Esophagus (tissue), 2 donors: ENCODE results near the gene RNPEP. TPM values are rescaled to one million over a fixed set of nuclear protein-coding genes. Genes with fewer than 3 reads are reported as not detected.
"Not testable (repeated sequence)": the region's sequence is repeated elsewhere in the genome, so short reads cannot be mapped to it uniquely, and the experiment has no call there.

Source experiments
- H3K27ac ChIP-seq, 2 donors: one replicate each; pipeline ENCODE4 v1.5.1; 2013; ENCODE audit warnings: low read depth in 2 of 2, mild to moderate bottlenecking in 2 of 2, inconsistent platforms in 1 of 2, low read length in 1 of 2, moderate library complexity in 1 of 2
- H3K27me3 ChIP-seq, 2 donors: one replicate each; pipeline ENCODE4 v1.6.1; 2013; ENCODE audit warnings: low read length in 2 of 2, control low read depth in 1 of 2, mild to moderate bottlenecking in 1 of 2; ENCODE audit not compliant: insufficient read depth in 2 of 2, control insufficient read depth in 1 of 2
- H3K36me3 ChIP-seq, 2 donors: one replicate each; pipeline ENCODE4 v1.6.1; 2013; ENCODE audit warnings: low read length in 1 of 2; ENCODE audit not compliant: control insufficient read depth in 2 of 2, insufficient read depth in 2 of 2
- H3K4me1 ChIP-seq, 2 donors: one replicate each; pipeline ENCODE4 v1.6.1; 2013; ENCODE audit warnings: low read length in 1 of 2; ENCODE audit not compliant: control insufficient read depth in 2 of 2, insufficient read depth in 2 of 2
- H3K4me3 ChIP-seq, 2 donors: one replicate each; pipeline ENCODE4 v1.5.1; 2013; ENCODE audit warnings: low read length in 2 of 2, mild to moderate bottlenecking in 2 of 2, low read depth in 1 of 2, moderate library complexity in 1 of 2
- H3K9me3 ChIP-seq, 2 donors: one replicate each; pipeline ENCODE4 v1.6.1; 2013; ENCODE audit warnings: mild to moderate bottlenecking in 2 of 2, low read depth in 1 of 2, low read length in 1 of 2, moderate library complexity in 1 of 2; ENCODE audit not compliant: control insufficient read depth in 2 of 2, insufficient read depth in 1 of 2
- WGBS, 2 donors: extraction: QIAGEN DNeasy Blood & Tissue Kit; methylation state at CpG; one replicate each; pipeline ENCODE4 v1.1.7; 2013; 5-methylcytosine and 5-hydroxymethylcytosine counted together
- polyA plus RNA-seq, 2 donors: library from polyadenylated mRNA; stranded (reverse); fragments of 200-250 nt; gene quantifications; one replicate each; pipeline ENCODE4 v1.2.3, GENCODE V29; 2013
- donor health status: healthy with polysubstance abuse.
- donor health status: Bipolar disorder and iron deficiency.

The RNPEP gene
- polyA plus RNA-seq, 2 donors, result 45.3 to 52.3 TPM

- no peaks in the 10 kb centered on the region for H3K27me3 ChIP-seq
- peak overlapping the region; percentile 49 to 53 for H3K27ac ChIP-seq
- 81 to 89% methylated on average over 6 of the region's 6 CpGs for WGBS, 2 donors
- H3K9me3 ChIP-seq, result no peaks in the 10 kb centered on the region
- H3K4me3 ChIP-seq, result peak overlapping the region; percentile 65 to 76
- H3K36me3 ChIP-seq, result peaks cover 8 to 37% of the 10 kb centered on the region in 2 donors
- peaks cover 4 to 21% of the 10 kb centered on the region in 2 donors for H3K4me1 ChIP-seq
These were observed 31.6 kb downstream of the RNPEP start for GRCh38 chr1:202014060-202014459.

DNA sequence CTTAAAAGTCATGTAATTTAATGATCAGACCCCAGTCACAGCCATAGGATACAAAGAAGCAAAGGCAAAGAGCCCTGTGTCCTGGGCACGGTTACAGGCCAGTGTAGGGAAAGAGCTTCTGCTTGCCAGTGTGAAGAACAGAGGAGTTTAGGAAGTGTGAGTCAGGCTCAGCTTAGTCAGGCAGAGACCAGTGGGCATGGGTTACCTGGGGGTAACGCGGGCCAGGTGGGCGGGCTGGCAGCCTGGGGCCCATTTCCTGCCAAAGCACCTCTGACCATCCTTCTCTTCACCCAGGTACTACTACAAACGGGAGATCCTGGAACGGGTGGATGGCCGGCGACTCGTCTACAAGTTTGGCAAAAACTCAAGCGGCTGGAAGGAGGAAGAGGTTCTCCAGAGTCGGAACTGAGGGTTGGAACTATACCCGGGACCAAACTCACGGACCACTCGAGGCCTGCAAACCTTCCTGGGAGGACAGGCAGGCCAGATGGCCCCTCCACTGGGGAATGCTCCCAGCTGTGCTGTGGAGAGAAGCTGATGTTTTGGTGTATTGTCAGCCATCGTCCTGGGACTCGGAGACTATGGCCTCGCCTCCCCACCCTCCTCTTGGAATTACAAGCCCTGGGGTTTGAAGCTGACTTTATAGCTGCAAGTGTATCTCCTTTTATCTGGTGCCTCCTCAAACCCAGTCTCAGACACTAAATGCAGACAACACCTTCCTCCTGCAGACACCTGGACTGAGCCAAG lies 32.6 kb downstream of the RNPEP start:
- WGBS, 2 donors, result 59 to 62% methylated on average over 17 of the region's 17 CpGs
- peak overlapping the region; percentile 68 to 70 for H3K27ac ChIP-seq
- peak overlapping the region; percentile 19 to 37 for H3K4me3 ChIP-seq
- H3K9me3 ChIP-seq, result no peaks in the 10 kb centered on the region
- no peaks in the 10 kb centered on the region for H3K27me3 ChIP-seq
- peaks cover 4 to 20% of the 10 kb centered on the region in 2 donors for H3K4me1 ChIP-seq
- H3K36me3 ChIP-seq, result peaks cover 8 to 37% of the 10 kb centered on the region in 2 donors

DNA sequence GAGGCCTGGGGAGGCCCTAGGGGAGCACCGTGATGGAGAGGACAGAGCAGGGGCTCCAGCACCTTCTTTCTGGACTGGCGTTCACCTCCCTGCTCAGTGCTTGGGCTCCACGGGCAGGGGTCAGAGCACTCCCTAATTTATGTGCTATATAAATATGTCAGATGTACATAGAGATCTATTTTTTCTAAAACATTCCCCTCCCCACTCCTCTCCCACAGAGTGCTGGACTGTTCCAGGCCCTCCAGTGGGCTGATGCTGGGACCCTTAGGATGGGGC lies 33.2 kb downstream of the RNPEP start:
- peak overlapping the region; percentile 18 to 37 for H3K4me3 ChIP-seq
- 64 to 70% methylated on average over 3 of the region's 3 CpGs for WGBS, 2 donors
- peak overlapping the region; percentile 68 to 70 for H3K27ac ChIP-seq

DNA sequence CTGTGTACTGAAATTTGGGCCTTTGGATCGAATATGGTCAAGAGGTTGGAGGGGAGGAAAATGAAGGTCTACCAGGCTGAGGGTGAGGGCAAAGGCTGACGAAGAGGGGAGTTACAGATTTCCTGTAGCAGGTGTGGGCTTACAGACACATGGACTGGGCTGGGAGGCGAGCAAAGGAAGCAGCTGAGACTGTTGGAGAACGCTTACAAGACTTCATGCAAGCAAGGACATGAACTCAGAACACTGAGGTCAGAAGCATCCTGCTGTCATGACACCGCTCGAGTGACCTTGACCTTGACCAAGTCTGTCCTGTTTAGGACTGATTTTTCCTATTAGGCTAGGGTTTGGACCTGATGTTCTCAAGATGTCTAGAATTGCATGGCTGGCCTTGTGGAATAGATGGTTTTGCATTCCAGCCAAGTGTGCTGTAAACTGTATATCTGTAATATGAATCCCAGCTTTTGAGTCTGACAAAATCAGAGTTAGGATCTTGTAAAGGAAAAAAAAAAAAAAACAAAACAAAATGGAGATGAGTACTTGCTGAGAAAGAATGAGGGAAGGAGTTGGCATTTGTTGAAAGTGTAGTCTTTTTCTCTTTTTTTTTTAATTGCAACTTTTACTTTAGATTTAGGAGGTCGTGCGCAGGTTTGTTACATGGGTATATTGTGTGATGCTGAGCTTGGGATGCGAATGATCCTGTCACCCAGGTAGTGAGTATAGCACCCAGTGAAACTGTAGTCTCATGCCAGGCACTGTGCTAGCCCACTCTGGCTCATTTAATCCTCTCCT lies 33.8 kb downstream of the RNPEP start:
- peak overlapping the region in 1 of 2 donors; percentile 37 for H3K4me3 ChIP-seq
- WGBS, 2 donors, result 69 to 75% methylated on average over 9 of the region's 9 CpGs
- peak overlapping the region; percentile 34 to 70 for H3K27ac ChIP-seq
- H3K36me3 ChIP-seq, result peaks cover 8 to 36% of the 10 kb centered on the region in 2 donors
- no peaks in the 10 kb centered on the region for H3K27me3 ChIP-seq
- H3K9me3 ChIP-seq, result no peaks in the 10 kb centered on the region
- H3K4me1 ChIP-seq, result peaks cover 4 to 19% of the 10 kb centered on the region in 2 donors

More for the DNA sequence above, 33.2 kb downstream of the RNPEP start:
- peaks cover 8 to 37% of the 10 kb centered on the region in 2 donors for H3K36me3 ChIP-seq
- peaks cover 4 to 19% of the 10 kb centered on the region in 2 donors for H3K4me1 ChIP-seq
- no peaks in the 10 kb centered on the region for H3K27me3 ChIP-seq
- no peaks in the 10 kb centered on the region for H3K9me3 ChIP-seq

- H3K27me3 ChIP-seq, result no peaks in the 10 kb centered on the region
- WGBS, 2 donors, result 69 to 79% methylated on average over 21 of the region's 21 CpGs
- peak overlapping the region; percentile 72 to 96 for H3K27ac ChIP-seq
- no peaks in the 10 kb centered on the region for H3K9me3 ChIP-seq
- no peak overlapping the region for H3K4me3 ChIP-seq
- peaks cover 4 to 16% of the 10 kb centered on the region in 2 donors for H3K4me1 ChIP-seq
- peaks cover 8 to 31% of the 10 kb centered on the region in 2 donors for H3K36me3 ChIP-seq
These were observed 34.6 kb downstream of the RNPEP start for GRCh38 chr1:202016811-202017748.

- Histone ChIP-seq H3K27ac (peak overlapping the region; percentile 93 to 96), H3K9me3 (no peaks in the 10 kb centered on the region), H3K4me3 (peak overlapping the region in 1 of 2 donors; percentile 8), H3K4me1 (peaks cover 4 to 16% of the 10 kb centered on the region in 2 donors), H3K36me3 (peaks cover 8 to 23% of the 10 kb centered on the region in 2 donors), H3K27me3 (no peaks in the 10 kb centered on the region)
- WGBS, 2 donors, result 57 to 62% methylated on average over 18 of the region's 18 CpGs
These were observed 35.5 kb downstream of the RNPEP start for GRCh38 chr1:202017749-202018467.

- no peaks in the 10 kb centered on the region for H3K27me3 ChIP-seq
- H3K27ac ChIP-seq, result peak overlapping the region; percentile 93 to 96
- peaks cover 4 to 16% of the 10 kb centered on the region in 2 donors for H3K4me1 ChIP-seq
- WGBS, 2 donors, result 35 to 37% methylated on average over 19 of the region's 19 CpGs
- H3K4me3 ChIP-seq, result peak overlapping the region in 1 of 2 donors; percentile 8
- peaks cover 8 to 16% of the 10 kb centered on the region in 2 donors for H3K36me3 ChIP-seq
- H3K9me3 ChIP-seq, result no peaks in the 10 kb centered on the region
These were observed 36.2 kb downstream of the RNPEP start for GRCh38 chr1:202018468-202019234.

DNA sequence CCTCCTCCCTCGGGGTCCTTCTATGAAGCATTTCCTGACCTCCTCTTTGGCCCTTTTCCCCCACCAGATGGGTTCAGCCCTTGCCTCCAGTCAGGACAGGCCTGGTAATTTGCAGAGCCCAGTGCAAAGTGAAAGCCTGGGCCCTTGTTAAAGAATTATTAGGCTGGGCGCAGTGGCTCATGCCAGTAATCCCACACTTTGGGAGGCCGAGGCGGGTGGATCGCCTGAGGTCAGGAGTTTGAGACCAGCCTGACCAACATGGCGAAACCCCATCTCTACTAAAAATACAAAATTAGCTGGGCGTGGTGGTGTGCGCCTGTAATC lies 36.7 kb downstream of the RNPEP start:
- H3K4me3 ChIP-seq, H3K9me3 ChIP-seq, H3K27me3 ChIP-seq: not testable (repeated sequence)
- Histone ChIP-seq H3K27ac (peak overlapping the region; percentile 93 to 96), H3K4me1 (peaks cover 4 to 16% of the 10 kb centered on the region in 2 donors), H3K36me3 (peaks cover 8 to 10% of the 10 kb centered on the region in 2 donors)
- 53 to 55% methylated on average over 8 of the region's 8 CpGs for WGBS, 2 donors
